Measurements from ENCODE around the gene NTN4. TPM values are rescaled to one million over a fixed set of nuclear protein-coding genes. Genes with fewer than 3 reads are reported as not detected.
"Not testable (repeated sequence)": the region's sequence is repeated elsewhere in the genome, so short reads cannot be mapped to it uniquely, and the experiment has no call there.

The NTN4 gene
- total RNA-seq, 1 experiment from 2014 or later: 1.4 TPM

GRCh38 chr12:95690861-95691635 is 99.5 kb downstream of the NTN4 start:
- Histone ChIP-seq H3K27me3 (ENCODE audit: control insufficient read depth, insufficient read depth, low read length) (no peaks in the 10 kb centered on the region), H3K4me3 (ENCODE audit: insufficient read depth, low read depth, low read length) (no peak overlapping the region), H3K36me3 (replicated peaks; ENCODE audit: control insufficient read depth, insufficient read depth, low read length) (no peaks in the 10 kb centered on the region)
- no peak for DNase-seq

DNA sequence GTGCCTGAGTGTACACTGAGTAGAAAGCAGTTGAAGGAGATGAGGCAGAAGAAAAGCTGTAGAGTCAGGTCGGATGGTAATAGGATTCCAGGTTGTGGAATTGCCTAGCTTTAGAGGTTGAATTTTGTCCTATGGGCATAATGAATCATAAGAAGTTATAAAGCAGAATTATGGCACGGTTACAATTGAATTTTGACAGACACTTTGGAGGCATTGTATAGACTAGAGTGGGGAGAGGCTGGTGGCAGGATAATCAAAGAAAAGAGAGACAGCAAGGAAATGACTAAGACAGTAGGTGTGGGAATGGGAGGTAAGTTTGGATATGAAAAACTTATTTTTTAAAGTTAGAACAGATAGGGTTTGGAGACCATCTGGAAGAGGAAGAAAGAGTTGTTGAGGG is 102.6 kb downstream of the NTN4 start:
- DNase-seq: no peak
- no peak overlapping the region for H3K4me3 ChIP-seq (ENCODE audit: insufficient read depth, low read depth, low read length)
- H3K36me3 ChIP-seq (replicated peaks; ENCODE audit: control insufficient read depth, insufficient read depth, low read length): no peaks in the 10 kb centered on the region
- H3K27me3 ChIP-seq (ENCODE audit: control insufficient read depth, insufficient read depth, low read length): no peaks in the 10 kb centered on the region

DNA sequence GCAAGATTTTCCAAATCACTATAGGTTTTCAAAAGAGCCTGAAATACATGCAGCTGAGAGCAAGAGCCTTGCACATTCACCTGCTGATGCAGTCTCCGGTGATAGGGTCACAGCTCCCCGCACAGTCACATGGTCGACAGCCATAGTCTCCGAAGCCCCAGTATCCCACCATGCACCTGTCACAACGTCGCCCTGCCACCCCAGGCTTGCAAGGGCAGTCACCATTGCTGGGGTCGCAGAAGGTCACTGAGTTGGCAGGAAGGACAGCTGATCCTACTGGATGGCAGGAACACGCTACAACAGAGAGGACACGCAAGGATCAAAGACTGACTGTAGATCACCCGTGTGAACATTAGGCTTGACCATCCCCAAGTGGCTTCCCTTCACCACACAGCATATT is 107.1 kb downstream of the NTN4 start:
- no peaks in the 10 kb centered on the region for H3K36me3 ChIP-seq (replicated peaks; ENCODE audit: control insufficient read depth, insufficient read depth, low read length)
- no peaks in the 10 kb centered on the region for H3K27me3 ChIP-seq (ENCODE audit: control insufficient read depth, insufficient read depth, low read length)
- no peak for DNase-seq
- no peak overlapping the region for H3K4me3 ChIP-seq (ENCODE audit: insufficient read depth, low read depth, low read length)

- Histone ChIP-seq H3K27me3 (ENCODE audit: control insufficient read depth, insufficient read depth, low read length) (no peaks in the 10 kb centered on the region), H3K36me3 (replicated peaks; ENCODE audit: control insufficient read depth, insufficient read depth, low read length) (no peaks in the 10 kb centered on the region), H3K4me3 (ENCODE audit: insufficient read depth, low read depth, low read length) (no peak overlapping the region)
- DNase-seq: no peak
Observed at GRCh38 chr12:95681210-95681765, 109.3 kb downstream of the NTN4 start.

GRCh38 chr12:95678684-95679083 is 111.9 kb downstream of the NTN4 start:
- no peaks in the 10 kb centered on the region for H3K36me3 ChIP-seq (replicated peaks; ENCODE audit: control insufficient read depth, insufficient read depth, low read length)
- H3K4me3 ChIP-seq (ENCODE audit: insufficient read depth, low read depth, low read length): no peak overlapping the region
- no peaks in the 10 kb centered on the region for H3K27me3 ChIP-seq (ENCODE audit: control insufficient read depth, insufficient read depth, low read length)
- DNase-seq: no peak

GRCh38 chr12:95677782-95678181 is 112.8 kb downstream of the NTN4 start:
- H3K27me3 ChIP-seq (ENCODE audit: control insufficient read depth, insufficient read depth, low read length); H3K36me3 ChIP-seq (replicated peaks; ENCODE audit: control insufficient read depth, insufficient read depth, low read length); H3K4me3 ChIP-seq (ENCODE audit: insufficient read depth, low read depth, low read length); DNase-seq: not testable (repeated sequence)

DNA sequence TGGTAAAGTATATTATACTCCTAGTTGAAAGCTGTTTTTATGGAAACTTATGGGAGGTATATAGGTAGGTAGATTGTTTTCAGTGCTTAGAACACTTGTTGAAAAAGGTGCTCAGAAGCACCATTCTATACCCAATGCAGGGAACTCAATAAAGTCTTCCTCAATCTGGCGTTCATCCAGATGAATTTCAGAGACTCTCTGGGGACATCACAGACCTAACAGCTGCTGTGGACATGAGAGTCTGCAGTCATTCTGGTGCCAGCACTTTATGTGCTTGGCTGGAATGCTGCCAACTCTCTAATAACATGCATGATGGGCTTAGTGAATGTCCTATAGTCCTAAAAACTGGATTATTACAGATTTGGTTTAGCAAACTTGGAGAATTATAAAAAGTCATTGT is 115.9 kb downstream of the NTN4 start:
- Histone ChIP-seq H3K36me3 (replicated peaks; ENCODE audit: control insufficient read depth, insufficient read depth, low read length) (no peaks in the 10 kb centered on the region), H3K27me3 (ENCODE audit: control insufficient read depth, insufficient read depth, low read length) (no peaks in the 10 kb centered on the region), H3K4me3 (ENCODE audit: insufficient read depth, low read depth, low read length) (no peak overlapping the region)
- DNase-seq: no peak

- no peaks in the 10 kb centered on the region for H3K27me3 ChIP-seq (ENCODE audit: control insufficient read depth, insufficient read depth, low read length)
- DNase-seq: no peak
- no peaks in the 10 kb centered on the region for H3K36me3 ChIP-seq (replicated peaks; ENCODE audit: control insufficient read depth, insufficient read depth, low read length)
- H3K4me3 ChIP-seq (ENCODE audit: insufficient read depth, low read depth, low read length): no peak overlapping the region
Observed at GRCh38 chr12:95674163-95674562, 116.4 kb downstream of the NTN4 start.

GRCh38 chr12:95673576-95673975 is 117.0 kb downstream of the NTN4 start:
- DNase-seq: no peak
- Histone ChIP-seq H3K27me3 (ENCODE audit: control insufficient read depth, insufficient read depth, low read length) (no peaks in the 10 kb centered on the region), H3K36me3 (replicated peaks; ENCODE audit: control insufficient read depth, insufficient read depth, low read length) (no peaks in the 10 kb centered on the region), H3K4me3 (ENCODE audit: insufficient read depth, low read depth, low read length) (no peak overlapping the region)

DNA sequence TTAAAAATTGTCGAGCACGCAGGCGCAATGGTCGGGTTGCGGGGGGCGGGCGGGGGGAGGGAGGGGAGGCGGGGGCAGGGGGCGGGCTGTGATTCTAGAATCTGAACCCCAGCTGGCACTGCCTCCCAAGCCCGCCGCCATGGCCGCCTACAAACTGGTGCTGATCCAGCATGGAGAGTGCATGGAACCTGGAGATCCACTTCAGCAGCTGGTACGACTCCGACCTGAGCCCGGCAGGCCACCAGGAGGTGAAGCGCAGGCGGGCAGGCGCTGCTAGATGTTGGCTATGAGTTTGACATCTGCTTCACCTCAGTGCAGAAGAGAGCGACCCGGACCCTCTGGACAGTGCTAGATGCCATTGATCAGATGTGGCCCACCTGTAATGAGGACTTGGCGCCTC is 118.4 kb downstream of the NTN4 start:
- H3K36me3 ChIP-seq (replicated peaks; ENCODE audit: control insufficient read depth, insufficient read depth, low read length): no peaks in the 10 kb centered on the region
- DNase-seq: no peak
- H3K4me3 ChIP-seq (ENCODE audit: insufficient read depth, low read depth, low read length): no peak overlapping the region
- H3K27me3 ChIP-seq (ENCODE audit: control insufficient read depth, insufficient read depth, low read length): no peaks in the 10 kb centered on the region

DNA sequence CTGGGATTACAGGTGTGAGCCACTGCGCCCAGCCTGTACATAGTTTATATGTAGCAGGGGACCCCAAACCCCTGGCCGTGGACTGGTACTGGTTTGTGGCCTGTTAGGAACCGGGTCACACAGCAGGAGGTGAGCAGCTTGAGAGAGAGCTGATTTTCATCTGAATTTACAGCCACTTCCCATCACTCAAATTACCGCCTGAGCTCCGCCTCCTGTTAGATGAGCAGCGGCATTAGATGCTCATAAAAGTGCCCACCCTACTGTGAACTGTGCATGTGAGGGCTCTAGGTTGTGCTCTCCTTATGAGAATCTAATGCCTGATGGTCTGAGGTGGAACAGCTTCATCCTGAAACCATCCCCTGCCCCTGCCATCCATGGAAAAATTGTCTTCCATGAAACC is 119.3 kb downstream of the NTN4 start:
- DNase-seq: no peak
- Histone ChIP-seq H3K36me3 (replicated peaks; ENCODE audit: control insufficient read depth, insufficient read depth, low read length) (no peaks in the 10 kb centered on the region), H3K27me3 (ENCODE audit: control insufficient read depth, insufficient read depth, low read length) (no peaks in the 10 kb centered on the region), H3K4me3 (ENCODE audit: insufficient read depth, low read depth, low read length) (no peak overlapping the region)

GRCh38 chr12:95663525-95663924 is 127.0 kb downstream of the NTN4 start:
- no peaks in the 10 kb centered on the region for H3K27me3 ChIP-seq (ENCODE audit: control insufficient read depth, insufficient read depth, low read length)
- no peak overlapping the region for H3K4me3 ChIP-seq (ENCODE audit: insufficient read depth, low read depth, low read length)
- no peak for DNase-seq
- no peaks in the 10 kb centered on the region for H3K36me3 ChIP-seq (replicated peaks; ENCODE audit: control insufficient read depth, insufficient read depth, low read length)

- Histone ChIP-seq H3K4me3 (ENCODE audit: insufficient read depth, low read depth, low read length) (no peak overlapping the region), H3K36me3 (replicated peaks; ENCODE audit: control insufficient read depth, insufficient read depth, low read length) (no peaks in the 10 kb centered on the region), H3K27me3 (ENCODE audit: control insufficient read depth, insufficient read depth, low read length) (no peaks in the 10 kb centered on the region)
- DNase-seq: no peak
Observed at GRCh38 chr12:95661360-95661759, 129.2 kb downstream of the NTN4 start.

DNA sequence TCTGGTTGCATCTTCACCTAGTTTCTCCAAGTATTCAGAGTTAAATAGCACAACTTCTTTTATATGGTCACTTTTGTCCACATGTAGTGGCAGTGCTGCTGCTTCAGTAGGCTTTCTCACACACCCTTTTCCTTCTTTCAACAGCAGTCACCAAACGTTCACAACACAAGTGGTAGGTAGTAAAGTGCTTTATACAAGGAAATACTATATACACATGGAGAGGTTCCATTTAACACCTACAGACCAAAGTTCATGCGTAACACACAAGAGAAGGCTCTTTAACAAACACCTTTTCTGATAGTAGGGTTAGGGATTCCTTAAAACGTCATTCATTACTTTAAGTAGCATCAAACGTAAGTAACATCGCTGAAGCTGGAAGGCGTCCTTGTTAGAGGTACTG is 132.2 kb downstream of the NTN4 start:
- Histone ChIP-seq H3K36me3 (replicated peaks; ENCODE audit: control insufficient read depth, insufficient read depth, low read length) (no peaks in the 10 kb centered on the region), H3K4me3 (ENCODE audit: insufficient read depth, low read depth, low read length) (no peak overlapping the region), H3K27me3 (ENCODE audit: control insufficient read depth, insufficient read depth, low read length) (no peaks in the 10 kb centered on the region)
- DNase-seq: no peak

DNA sequence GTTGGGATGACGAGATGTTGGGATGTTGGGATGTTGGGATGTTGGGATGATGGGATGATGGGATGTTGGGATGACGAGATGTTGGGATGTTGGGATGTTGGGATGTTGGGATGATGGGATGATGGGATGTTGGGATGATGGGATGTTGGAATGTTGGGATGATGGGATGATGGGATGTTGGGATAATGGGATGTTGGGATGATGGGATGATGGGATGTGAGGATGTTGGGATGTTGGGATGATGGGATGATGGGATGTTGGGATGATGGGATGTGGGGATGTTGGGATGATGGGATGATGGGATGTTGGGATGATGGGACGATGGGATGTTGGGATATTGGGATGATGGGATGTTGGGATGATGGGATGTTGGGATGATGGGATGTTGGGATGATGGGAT is 135.9 kb downstream of the NTN4 start:
- not testable (repeated sequence) for H3K27me3 ChIP-seq (ENCODE audit: control insufficient read depth, insufficient read depth, low read length); DNase-seq; H3K4me3 ChIP-seq (ENCODE audit: insufficient read depth, low read depth, low read length); H3K36me3 ChIP-seq (replicated peaks; ENCODE audit: control insufficient read depth, insufficient read depth, low read length)

Data from H7 (cell line).